ENCODE measurements around the gene DCTN1. TPM values are rescaled to one million over a fixed set of nuclear protein-coding genes. Genes with fewer than 3 reads are reported as not detected.

The DCTN1 gene
- polyA plus RNA-seq, 1 donor, result 142 TPM

- DNase-seq, result peak; percentile 56
Observed at GRCh38 chr2:74414881-74415761, 35.0 kb upstream of the DCTN1 start.

- DNase-seq, result no peak
Observed at GRCh38 chr2:74414441-74414840, 34.3 kb upstream of the DCTN1 start.

GRCh38 chr2:74413001-74413698, 33.0 kb upstream of the DCTN1 start:
- no peak for DNase-seq

GRCh38 chr2:74407682-74408081, 27.6 kb upstream of the DCTN1 start:
- no peak for DNase-seq

- no peak for DNase-seq
Observed at GRCh38 chr2:74406035-74406434, 25.9 kb upstream of the DCTN1 start.

- DNase-seq, result no peak
Observed at GRCh38 chr2:74401891-74402290, 21.8 kb upstream of the DCTN1 start.

- no peak for DNase-seq
Observed at GRCh38 chr2:74399785-74400184, 19.7 kb upstream of the DCTN1 start.

- no peak for DNase-seq
Observed at GRCh38 chr2:74396149-74396548, 16.0 kb upstream of the DCTN1 start.

GRCh38 chr2:74393525-74393924, 13.4 kb upstream of the DCTN1 start:
- no peak for DNase-seq

GRCh38 chr2:74392449-74392743, 12.3 kb upstream of the DCTN1 start:
- DNase-seq, result no peak

- peak; percentile 93 for DNase-seq
Observed at GRCh38 chr2:74391580-74392448, 11.7 kb upstream of the DCTN1 start.

GRCh38 chr2:74391209-74391579, 11.1 kb upstream of the DCTN1 start:
- DNase-seq, result no peak

- no peak for DNase-seq
Observed at GRCh38 chr2:74390606-74391005, 10.5 kb upstream of the DCTN1 start.

- no peak for DNase-seq
Observed at GRCh38 chr2:74387346-74387745, 7.2 kb upstream of the DCTN1 start.

- DNase-seq, result no peak
Observed at GRCh38 chr2:74385396-74385795, 5.3 kb upstream of the DCTN1 start.

- DNase-seq, result no peak
Observed at GRCh38 chr2:74384051-74384450, 3.9 kb upstream of the DCTN1 start.

- DNase-seq, result no peak
Observed at GRCh38 chr2:74383254-74383653, 3.1 kb upstream of the DCTN1 start.

GRCh38 chr2:74381751-74382150, 1.6 kb upstream of the DCTN1 start:
- DNase-seq, result no peak

GRCh38 chr2:74378007-74378406, 2.1 kb downstream of the DCTN1 start:
- DNase-seq, result no peak

GRCh38 chr2:74375838-74376237, 4.3 kb downstream of the DCTN1 start:
- DNase-seq, result no peak

GRCh38 chr2:74374509-74375205, 5.5 kb downstream of the DCTN1 start:
- peak; percentile 81 for DNase-seq

- no peak for DNase-seq
Observed at GRCh38 chr2:74373985-74374384, 6.1 kb downstream of the DCTN1 start.

All from left kidney (tissue), 2 donors.